Effector memory CD8-positive, alpha-beta T cell (primary cell): ENCODE measurements around the gene ST7.

Experiments used
- ATAC-seq: fragments of 150-1000 bp; cut with Tn5 transposase; replicated peaks from 2 replicates; pipeline ENCODE4 v1.10.0; 2021; ENCODE audit warnings: mild to moderate bottlenecking, moderate library complexity
- DNase-seq, 3 experiments: peaks; one replicate each; pipeline ENCODE4 v3.0.0; 2021
- H3K27ac Mint-ChIP-seq, 2 donors: one replicate each; pipeline ENCODE4 v1.8.0; 2022; ENCODE audit warnings: mild to moderate bottlenecking in 2 of 2, mixed read lengths in 2 of 2, moderate library complexity in 2 of 2
- H3K27me3 Mint-ChIP-seq, 2 donors: one replicate each; pipeline ENCODE4 v1.8.0; 2022; ENCODE audit warnings: mixed read lengths in 2 of 2
- H3K36me3 Mint-ChIP-seq: one replicate; pipeline ENCODE4 v1.8.0; 2022; ENCODE audit warnings: mild to moderate bottlenecking, moderate library complexity, mixed read lengths; ENCODE audit not compliant: insufficient read depth
- H3K4me1 Mint-ChIP-seq, 2 donors: one replicate each; pipeline ENCODE4 v1.8.0; 2022; ENCODE audit warnings: low read depth in 2 of 2, mixed read lengths in 2 of 2
- H3K4me3 Mint-ChIP-seq, 2 donors: one replicate each; pipeline ENCODE4 v1.8.0; 2022; ENCODE audit warnings: mild to moderate bottlenecking in 2 of 2, mixed read lengths in 2 of 2, moderate library complexity in 2 of 2
- H3K9me3 Mint-ChIP-seq, 2 donors: one replicate each; pipeline ENCODE4 v1.8.0; 2022; ENCODE audit warnings: mixed read lengths in 2 of 2

Gene ST7

GRCh38 chr7:117066668-117067067 is 113.4 kb downstream of the ST7 start:
- DNase-seq (no peak), ATAC-seq (no peak)
- peaks cover 6 to 19% of the 10 kb centered on the region in 2 donors for H3K4me1 Mint-ChIP-seq
- no peaks in the 10 kb centered on the region for H3K36me3 Mint-ChIP-seq
- H3K27ac Mint-ChIP-seq = no peak overlapping the region
- H3K9me3 Mint-ChIP-seq = no peaks in the 10 kb centered on the region
- H3K4me3 Mint-ChIP-seq = no peak overlapping the region
- H3K27me3 Mint-ChIP-seq = no peaks in the 10 kb centered on the region

DNA sequence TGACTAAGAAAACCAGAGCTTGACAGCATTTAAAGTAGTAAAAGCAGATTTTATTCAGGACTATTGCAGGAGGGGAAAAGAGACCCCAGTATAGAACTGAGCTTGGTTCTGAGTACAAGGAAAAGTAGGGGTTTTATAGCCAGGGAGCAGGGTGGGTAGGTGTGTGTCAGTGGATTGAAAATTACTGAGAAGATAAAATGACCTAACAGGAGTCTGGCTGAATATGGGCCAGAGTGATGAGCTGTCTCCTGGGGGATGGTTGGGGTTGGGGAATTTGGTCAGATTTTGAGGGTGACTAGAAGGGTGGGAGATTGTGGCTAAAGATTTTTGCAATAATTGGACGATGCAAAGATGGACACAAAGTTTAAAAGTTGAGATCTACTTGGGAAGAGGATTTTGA is 114.0 kb downstream of the ST7 start:
- H3K4me1 Mint-ChIP-seq = peaks cover 6 to 19% of the 10 kb centered on the region in 2 donors
- H3K9me3 Mint-ChIP-seq = no peaks in the 10 kb centered on the region
- no peak for ATAC-seq

GRCh38 chr7:117068511-117069145 is 115.3 kb downstream of the ST7 start:
- DNase-seq = no peak
- no peaks in the 10 kb centered on the region for H3K27me3 Mint-ChIP-seq

More for the DNA sequence above, 114.0 kb downstream of the ST7 start:
- Mint-ChIP-seq H3K27me3 (no peaks in the 10 kb centered on the region), H3K4me3 (no peak overlapping the region), H3K36me3 (no peaks in the 10 kb centered on the region), H3K27ac (peak overlapping the region; percentile 49 to 50)
- no peak for DNase-seq

GRCh38 chr7:117069379-117069778 is 116.1 kb downstream of the ST7 start:
- Mint-ChIP-seq H3K36me3 (no peaks in the 10 kb centered on the region), H3K27ac (no peak overlapping the region), H3K4me1 (peaks cover 10 to 19% of the 10 kb centered on the region in 2 donors), H3K9me3 (no peaks in the 10 kb centered on the region), H3K4me3 (no peak overlapping the region), H3K27me3 (no peaks in the 10 kb centered on the region)
- ATAC-seq = no peak
- DNase-seq = no peak

More at GRCh38 chr7:117068511-117069145, 115.3 kb downstream of the ST7 start:
- no peak overlapping the region for H3K27ac Mint-ChIP-seq
- no peak overlapping the region for H3K4me3 Mint-ChIP-seq
- ATAC-seq = no peak
- no peaks in the 10 kb centered on the region for H3K9me3 Mint-ChIP-seq
- H3K4me1 Mint-ChIP-seq = peaks cover 10 to 19% of the 10 kb centered on the region in 2 donors
- H3K36me3 Mint-ChIP-seq = no peaks in the 10 kb centered on the region

DNA sequence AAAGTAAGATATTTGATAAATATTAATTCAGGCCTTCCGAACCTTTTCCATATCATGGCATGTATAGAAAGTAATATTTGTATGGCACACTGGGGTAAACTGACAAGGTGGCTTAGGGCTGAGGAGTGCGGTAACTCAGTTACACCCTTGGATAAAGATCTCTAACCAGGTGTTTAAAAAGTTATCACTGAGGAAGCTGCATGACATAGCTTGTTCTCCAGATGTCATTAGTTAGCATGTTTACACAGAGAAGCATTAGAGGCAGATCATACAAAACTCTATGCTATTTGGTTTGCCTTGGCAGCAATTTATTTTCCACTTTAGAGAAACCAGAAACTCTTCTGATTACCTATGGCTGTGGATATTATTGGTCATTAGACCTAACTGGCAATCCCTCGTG is 118.2 kb downstream of the ST7 start:
- Mint-ChIP-seq H3K4me1 (peaks cover 10 to 19% of the 10 kb centered on the region in 2 donors), H3K4me3 (no peak overlapping the region), H3K9me3 (no peaks in the 10 kb centered on the region), H3K27ac (no peak overlapping the region), H3K36me3 (no peaks in the 10 kb centered on the region), H3K27me3 (no peaks in the 10 kb centered on the region)
- ATAC-seq (no peak), DNase-seq (no peak)

GRCh38 chr7:117072620-117073118 is 119.4 kb downstream of the ST7 start:
- Mint-ChIP-seq H3K36me3 (no peaks in the 10 kb centered on the region), H3K4me3 (no peak overlapping the region), H3K27me3 (no peaks in the 10 kb centered on the region), H3K27ac (no peak overlapping the region), H3K4me1 (peaks cover 8 to 15% of the 10 kb centered on the region in 2 donors), H3K9me3 (no peaks in the 10 kb centered on the region)
- no peak for DNase-seq
- ATAC-seq = no peak

- Mint-ChIP-seq H3K9me3 (no peaks in the 10 kb centered on the region), H3K36me3 (no peaks in the 10 kb centered on the region), H3K27ac (no peak overlapping the region), H3K4me3 (no peak overlapping the region), H3K4me1 (peaks cover 6 to 7% of the 10 kb centered on the region in 2 donors), H3K27me3 (no peaks in the 10 kb centered on the region)
- ATAC-seq = no peak
- no peak for DNase-seq
Observed at GRCh38 chr7:117074378-117074777, 121.1 kb downstream of the ST7 start.

DNA sequence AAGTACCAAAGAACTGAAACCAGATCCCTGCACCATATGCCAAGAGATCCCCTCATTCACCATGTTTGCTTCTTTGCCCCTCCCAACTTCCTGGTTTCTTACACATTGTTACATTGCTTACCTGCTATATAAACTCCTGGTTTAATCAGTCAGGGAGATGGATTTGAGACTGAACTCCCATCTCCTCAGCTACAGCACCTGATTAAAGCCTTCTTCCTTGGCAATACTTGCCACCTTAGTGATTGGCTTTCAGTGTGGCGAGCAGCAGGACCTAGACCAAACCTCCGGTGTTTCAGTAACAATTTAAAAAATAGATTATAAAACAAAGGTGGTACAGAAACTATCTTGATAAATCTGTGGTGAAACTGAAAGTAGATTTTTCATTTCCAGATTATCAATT is 122.6 kb downstream of the ST7 start:
- Mint-ChIP-seq H3K27ac (no peak overlapping the region), H3K36me3 (no peaks in the 10 kb centered on the region), H3K9me3 (no peaks in the 10 kb centered on the region), H3K27me3 (no peaks in the 10 kb centered on the region), H3K4me3 (no peak overlapping the region), H3K4me1 (peaks cover 6 to 7% of the 10 kb centered on the region in 2 donors)
- DNase-seq (no peak), ATAC-seq (no peak)

DNA sequence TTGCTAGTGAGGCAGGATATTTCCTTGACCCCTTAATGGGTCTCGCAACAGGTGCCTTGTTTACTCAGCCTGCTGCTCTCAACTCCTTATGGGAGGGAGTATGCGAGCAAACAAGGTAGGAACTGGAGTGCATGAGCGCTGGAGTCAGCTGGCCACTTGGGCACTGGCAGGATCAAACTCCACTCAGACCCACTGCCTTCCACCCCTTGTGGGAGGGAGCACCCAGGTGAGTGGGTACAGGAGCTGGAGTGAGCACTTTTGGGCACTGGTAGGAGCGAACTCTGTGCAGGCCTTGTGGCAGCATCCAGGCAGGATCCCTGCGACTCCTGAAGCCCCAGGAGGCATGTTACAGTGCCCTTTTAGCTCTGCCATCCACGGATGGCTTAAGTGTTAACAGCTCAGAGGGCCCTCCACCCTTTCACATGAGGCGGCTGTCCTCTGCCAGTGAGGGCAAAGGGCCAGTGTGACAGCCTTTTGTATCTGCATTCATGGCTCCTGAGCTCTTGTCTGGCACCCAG is 123.2 kb downstream of the ST7 start:
- DNase-seq (no peak), ATAC-seq (no peak)
- Mint-ChIP-seq H3K4me1 (peaks cover 5 to 6% of the 10 kb centered on the region in 2 donors), H3K27me3 (no peaks in the 10 kb centered on the region), H3K4me3 (no peak overlapping the region), H3K27ac (no peak overlapping the region), H3K9me3 (no peaks in the 10 kb centered on the region), H3K36me3 (no peaks in the 10 kb centered on the region)

DNA sequence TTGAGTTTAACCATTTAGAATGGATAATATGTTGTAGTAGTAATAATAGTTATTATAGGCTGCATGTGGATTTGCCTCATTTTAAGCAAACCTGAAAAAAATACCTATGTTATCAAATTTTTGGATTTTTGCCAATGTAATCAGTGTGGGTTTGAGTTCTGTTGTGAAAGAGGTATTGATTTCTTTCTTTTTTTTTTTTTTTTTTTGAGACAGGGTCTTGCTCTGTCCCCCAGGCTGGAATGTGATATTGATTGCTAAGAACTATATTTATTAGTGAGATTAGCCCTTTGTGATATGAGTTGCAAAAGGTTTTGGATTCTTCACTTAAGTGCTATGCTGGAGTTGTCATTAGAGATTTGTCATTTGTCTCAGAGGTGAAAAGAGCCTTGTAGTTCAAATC is 124.4 kb downstream of the ST7 start:
- no peak for ATAC-seq
- H3K9me3 Mint-ChIP-seq = no peaks in the 10 kb centered on the region

DNA sequence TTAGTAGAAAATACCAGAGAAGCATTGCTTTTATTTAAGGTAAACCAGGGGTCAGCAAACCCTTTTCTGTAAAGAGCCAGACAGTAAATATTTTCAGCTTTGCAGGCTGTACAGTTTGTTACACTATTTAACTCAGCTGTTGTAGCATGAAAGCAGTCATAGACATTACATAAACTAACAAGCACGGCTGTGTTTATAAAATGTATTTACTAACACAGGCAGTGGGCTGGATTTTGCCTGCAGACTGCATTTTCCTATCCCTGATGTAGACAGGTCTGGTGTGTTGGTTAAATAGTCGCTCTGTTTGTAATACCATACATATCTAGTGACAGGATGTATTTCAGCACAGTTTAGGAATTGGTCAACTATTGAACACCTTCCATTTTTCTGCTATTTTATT is 129.3 kb downstream of the ST7 start:
- Mint-ChIP-seq H3K27me3 (no peaks in the 10 kb centered on the region), H3K27ac (no peak overlapping the region), H3K4me1 (peaks cover 7 to 18% of the 10 kb centered on the region in 2 donors), H3K36me3 (no peaks in the 10 kb centered on the region), H3K9me3 (no peaks in the 10 kb centered on the region), H3K4me3 (no peak overlapping the region)
- ATAC-seq (no peak), DNase-seq (no peak)

More for the DNA sequence above, 124.4 kb downstream of the ST7 start:
- Mint-ChIP-seq H3K27ac (no peak overlapping the region), H3K4me1 (peaks cover 2 to 4% of the 10 kb centered on the region in 2 donors), H3K4me3 (no peak overlapping the region), H3K27me3 (no peaks in the 10 kb centered on the region), H3K36me3 (no peaks in the 10 kb centered on the region)
- DNase-seq = no peak

DNA sequence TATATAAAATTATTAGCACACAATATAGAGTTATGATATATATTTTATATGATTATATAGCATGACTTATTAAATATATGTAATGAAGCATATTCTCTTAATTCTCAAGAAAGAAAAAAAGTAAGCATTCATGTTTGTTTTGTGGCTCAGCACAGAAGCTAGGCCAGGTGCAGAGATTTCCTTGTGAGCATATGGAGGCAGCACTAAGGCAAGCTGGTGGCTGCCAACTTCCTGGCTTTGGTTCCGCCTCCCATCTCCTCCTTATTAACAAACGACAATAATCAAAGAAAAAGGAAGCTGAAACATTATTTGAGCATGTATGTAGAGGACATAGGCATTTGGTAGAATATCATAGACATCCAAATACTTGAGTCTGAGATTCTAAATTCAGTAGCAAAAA is 130.3 kb downstream of the ST7 start:
- Mint-ChIP-seq H3K27me3 (no peaks in the 10 kb centered on the region), H3K4me1 (peaks cover 12 to 23% of the 10 kb centered on the region in 2 donors), H3K27ac (no peak overlapping the region), H3K36me3 (no peaks in the 10 kb centered on the region), H3K4me3 (no peak overlapping the region), H3K9me3 (no peaks in the 10 kb centered on the region)
- ATAC-seq (no peak), DNase-seq (no peak)

GRCh38 chr7:117084286-117084685 is 131.0 kb downstream of the ST7 start:
- DNase-seq (no peak), ATAC-seq (no peak)
- H3K36me3 Mint-ChIP-seq = no peaks in the 10 kb centered on the region
- H3K4me3 Mint-ChIP-seq = no peak overlapping the region
- peaks cover 12 to 23% of the 10 kb centered on the region in 2 donors for H3K4me1 Mint-ChIP-seq
- no peaks in the 10 kb centered on the region for H3K9me3 Mint-ChIP-seq
- no peaks in the 10 kb centered on the region for H3K27me3 Mint-ChIP-seq
- H3K27ac Mint-ChIP-seq = no peak overlapping the region

- Mint-ChIP-seq H3K36me3 (no peaks in the 10 kb centered on the region), H3K27ac (no peak overlapping the region), H3K9me3 (no peaks in the 10 kb centered on the region), H3K4me3 (no peak overlapping the region), H3K27me3 (no peaks in the 10 kb centered on the region), H3K4me1 (peaks cover 12 to 23% of the 10 kb centered on the region in 2 donors)
- DNase-seq (no peak), ATAC-seq (no peak)
Observed at GRCh38 chr7:117085275-117085674, 132.0 kb downstream of the ST7 start.
